ENCODE data around the gene FXYD3.
"Not testable (repeated sequence)": the region's sequence is repeated elsewhere in the genome, so short reads cannot be mapped to it uniquely, and the experiment has no call there.

FXYD3 gene

GRCh38 chr19:35143818-35144217, 28.2 kb downstream of the FXYD3 start:
- no peak for DNase-seq

- no peak for DNase-seq
These were observed 28.6 kb downstream of the FXYD3 start for GRCh38 chr19:35144259-35144599.

- DNase-seq, result no peak
These were observed 29.2 kb downstream of the FXYD3 start for GRCh38 chr19:35144600-35145436.

GRCh38 chr19:35146746-35147459, 31.3 kb downstream of the FXYD3 start:
- DNase-seq, result no peak

GRCh38 chr19:35149463-35149862, 33.8 kb downstream of the FXYD3 start:
- DNase-seq, result no peak

- DNase-seq, result no peak
These were observed 34.8 kb downstream of the FXYD3 start for GRCh38 chr19:35150445-35150844.

GRCh38 chr19:35151273-35152065, 35.8 kb downstream of the FXYD3 start:
- no peak for DNase-seq

- not testable (repeated sequence) for DNase-seq
These were observed 37.5 kb downstream of the FXYD3 start for GRCh38 chr19:35153129-35153522.

GRCh38 chr19:35153701-35154524, 38.3 kb downstream of the FXYD3 start:
- no peak for DNase-seq

GRCh38 chr19:35154525-35155406, 39.1 kb downstream of the FXYD3 start, which contains the start of gene FXYD5:
FXYD5 (plus strand) TSS chr19:35154735; CDS start chr19:35155551, 816 bp downstream.
- no peak for DNase-seq

- DNase-seq, result no peak
These were observed 39.8 kb downstream of the FXYD3 start for GRCh38 chr19:35155441-35155840.

GRCh38 chr19:35155981-35156672, 40.5 kb downstream of the FXYD3 start:
- DNase-seq, result no peak

GRCh38 chr19:35156673-35157014, 41.0 kb downstream of the FXYD3 start:
- no peak for DNase-seq

- DNase-seq, result no peak
These were observed 41.8 kb downstream of the FXYD3 start for GRCh38 chr19:35157431-35157830.

- no peak for DNase-seq
These were observed 44.0 kb downstream of the FXYD3 start for GRCh38 chr19:35159606-35160005.

GRCh38 chr19:35160629-35161433, 45.2 kb downstream of the FXYD3 start:
- DNase-seq, result no peak

- DNase-seq, result no peak
These were observed 45.8 kb downstream of the FXYD3 start for GRCh38 chr19:35161434-35161743.

- DNase-seq, result no peak
These were observed 47.1 kb downstream of the FXYD3 start for GRCh38 chr19:35162471-35163326.

- DNase-seq, result no peak
These were observed 48.8 kb downstream of the FXYD3 start for GRCh38 chr19:35164418-35164817.

Measured in NCI-H524 treated with DMSO at 0.1 percent for 48 hours (cell line).